ENCODE data around the gene KCNN3.

DNA sequence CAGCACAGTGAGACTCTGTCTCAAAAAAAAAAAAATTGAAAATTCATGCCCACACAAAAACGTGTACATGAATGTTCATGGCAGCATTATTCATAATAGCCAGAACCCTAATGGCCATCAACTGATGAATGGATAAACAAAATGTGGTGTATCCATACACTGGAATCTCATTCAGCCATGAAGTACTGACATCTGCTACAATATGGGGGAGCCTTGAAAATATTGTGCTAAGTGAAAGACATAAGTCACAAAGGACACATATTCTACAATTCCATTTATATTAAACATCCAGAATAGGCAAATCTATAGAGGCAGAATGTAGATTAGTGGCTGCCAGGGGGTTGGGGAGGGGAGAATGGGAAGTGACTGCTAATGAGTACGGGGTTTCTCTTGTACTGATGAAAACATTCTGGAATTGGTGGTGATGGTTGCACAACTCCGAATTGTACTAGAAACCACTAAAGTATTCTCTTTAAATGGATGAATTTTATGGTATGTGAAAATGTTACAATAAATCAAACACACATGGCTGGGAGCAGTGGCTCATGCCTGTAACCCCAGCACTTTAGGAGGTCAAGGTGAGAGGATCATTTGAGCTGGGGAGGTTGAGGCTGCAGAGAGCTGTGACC, 33.0 kb upstream of the KCNN3 start:
- TF ChIP-seq, protein P1, sequence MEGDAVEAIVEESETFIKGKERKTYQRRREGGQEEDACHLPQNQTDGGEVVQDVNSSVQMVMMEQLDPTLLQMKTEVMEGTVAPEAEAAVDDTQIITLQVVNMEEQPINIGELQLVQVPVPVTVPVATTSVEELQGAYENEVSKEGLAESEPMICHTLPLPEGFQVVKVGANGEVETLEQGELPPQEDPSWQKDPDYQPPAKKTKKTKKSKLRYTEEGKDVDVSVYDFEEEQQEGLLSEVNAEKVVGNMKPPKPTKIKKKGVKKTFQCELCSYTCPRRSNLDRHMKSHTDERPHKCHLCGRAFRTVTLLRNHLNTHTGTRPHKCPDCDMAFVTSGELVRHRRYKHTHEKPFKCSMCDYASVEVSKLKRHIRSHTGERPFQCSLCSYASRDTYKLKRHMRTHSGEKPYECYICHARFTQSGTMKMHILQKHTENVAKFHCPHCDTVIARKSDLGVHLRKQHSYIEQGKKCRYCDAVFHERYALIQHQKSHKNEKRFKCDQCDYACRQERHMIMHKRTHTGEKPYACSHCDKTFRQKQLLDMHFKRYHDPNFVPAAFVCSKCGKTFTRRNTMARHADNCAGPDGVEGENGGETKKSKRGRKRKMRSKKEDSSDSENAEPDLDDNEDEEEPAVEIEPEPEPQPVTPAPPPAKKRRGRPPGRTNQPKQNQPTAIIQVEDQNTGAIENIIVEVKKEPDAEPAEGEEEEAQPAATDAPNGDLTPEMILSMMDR (IDR thresholded peaks at IDR 0.05), result no peak
- no peak for TF ChIP-seq POLR2AphosphoS5 (IDR thresholded peaks at IDR 0.05)
- TF ChIP-seq EP300 (IDR thresholded peaks at IDR 0.05), result no peak
